HEK293 (cell line): ENCODE results near the gene EIF2B5.
"Not testable (repeated sequence)": the region's sequence is repeated elsewhere in the genome, so short reads cannot be mapped to it uniquely, and the experiment has no call there.

Experiments
- CTCF ChIA-PET: fragments of 350-600 bp; formaldehyde crosslinking; extraction: SDS; loops from one replicate; lab custom pipeline; 2021; ENCODE audit warnings: antibody characterized with exemption; lab: Yijun Ruan, JAX
- POLR2A ChIA-PET: fragments of 300-600 bp; formaldehyde crosslinking; extraction: SDS; loops from one replicate; lab custom pipeline; 2020; ENCODE audit warnings: antibody characterized with exemption, inconsistent platforms; lab: Yijun Ruan, JAX
- H3K27ac ChIP-seq: fragments of 200-500 bp; sonication (Bioruptor generic); 2 replicates; pipeline ENCODE4 v1.5.1; 2014; ENCODE audit warnings: low read depth, low read length, control low read depth, inconsistent platforms; ENCODE audit errors: extremely low read depth
- H3K36me3 ChIP-seq, 2 experiments: fragments of 200-500 bp in 1 of 2; sonication (Bioruptor generic) in 1 of 2; 1 replicate in 1 of 2; 2 replicates in 1 of 2; pipeline ENCODE4 v1.5.1; 2014 to 2017; ENCODE audit warnings: inconsistent platforms in 2 of 2, low read length in 2 of 2; ENCODE audit not compliant: control insufficient read depth in 2 of 2, insufficient read depth in 1 of 2
- H3K4me1 ChIP-seq: fragments of 200-500 bp; sonication (Bioruptor generic); 2 replicates; pipeline ENCODE4 v1.5.1; 2014; ENCODE audit warnings: mild to moderate bottlenecking, low read length, inconsistent platforms; ENCODE audit not compliant: control insufficient read depth, insufficient read depth
- H3K4me3 ChIP-seq: 2 replicates; pipeline ENCODE4 v1.5.1; 2011; ENCODE audit warnings: low read depth, mild to moderate bottlenecking, control low read depth, low read length, moderate library complexity
- H3K9me3 ChIP-seq: fragments of 200-500 bp; sonication (Bioruptor generic); 2 replicates; pipeline ENCODE4 v1.5.1; 2014; ENCODE audit warnings: low read depth, low read length, inconsistent platforms; ENCODE audit not compliant: control insufficient read depth, insufficient read depth
- BCL11A ChIP-seq: fragments of 450-650 bp; formaldehyde crosslinking; IDR thresholded peaks from 2 replicates; pipeline ENCODE4 v1.5.1; 2016; ENCODE audit warnings: low read depth, missing biosample characterization, missing genetic modification characterization
- GLI2 ChIP-seq: fragments of 450-650 bp; formaldehyde crosslinking; IDR thresholded peaks from 2 replicates; pipeline ENCODE4; 2017; ENCODE audit warnings: missing biosample characterization, missing genetic modification characterization, low read depth, borderline replicate concordance
- IKZF3 ChIP-seq: fragments of 450-650 bp; IDR thresholded peaks from 2 replicates; pipeline ENCODE4 v1.5.0; 2018; ENCODE audit warnings: missing biosample characterization, mild to moderate bottlenecking, missing genetic modification characterization, moderate library complexity
- KLF10 ChIP-seq: fragments of 450-650 bp; IDR thresholded peaks from 2 replicates; pipeline ENCODE4 v1.5.1; 2018; ENCODE audit warnings: missing biosample characterization, mild to moderate bottlenecking, missing genetic modification characterization
- KLF7 ChIP-seq: fragments of 450-650 bp; formaldehyde crosslinking; IDR thresholded peaks from 2 replicates; pipeline ENCODE4 v1.5.1; 2016; ENCODE audit warnings: missing biosample characterization, missing genetic modification characterization, borderline replicate concordance
- OVOL3 ChIP-seq: fragments of 450-650 bp; formaldehyde crosslinking; IDR thresholded peaks from 2 replicates; pipeline ENCODE4 v1.5.1; 2016; ENCODE audit warnings: missing biosample characterization, missing genetic modification characterization
- SALL2 ChIP-seq: fragments of 450-650 bp; formaldehyde crosslinking; IDR thresholded peaks from 2 replicates; pipeline ENCODE4 v1.5.0; 2017; ENCODE audit warnings: missing biosample characterization, mild to moderate bottlenecking, missing genetic modification characterization, borderline replicate concordance
- TCF7L2 ChIP-seq: IDR thresholded peaks from 2 replicates; pipeline ENCODE4 v1.6.1; 2011; ENCODE audit warnings: low read depth, mild to moderate bottlenecking, inconsistent platforms, low read length, moderate library complexity, borderline replicate concordance
- ZBTB7A ChIP-seq: fragments of 450-650 bp; formaldehyde crosslinking; IDR thresholded peaks from 2 replicates; pipeline ENCODE4 v1.5.1; 2016; ENCODE audit warnings: low read depth, missing biosample characterization, missing genetic modification characterization
- ZBTB8A ChIP-seq: fragments of 450-650 bp; formaldehyde crosslinking; IDR thresholded peaks from 2 replicates; pipeline ENCODE4 v1.5.1; 2016; ENCODE audit warnings: missing biosample characterization, missing genetic modification characterization
- ZNF202 ChIP-seq: fragments of 450-650 bp; formaldehyde crosslinking; IDR thresholded peaks from 2 replicates; pipeline ENCODE4 v1.5.1; 2016; ENCODE audit warnings: missing biosample characterization, missing genetic modification characterization, borderline replicate concordance
- ZNF211 ChIP-seq: fragments of 450-650 bp; formaldehyde crosslinking; IDR thresholded peaks from 2 replicates; pipeline ENCODE4 v1.5.1; 2016; ENCODE audit warnings: low read depth, missing biosample characterization, missing genetic modification characterization
- ZNF223 ChIP-seq: fragments of 450-650 bp; formaldehyde crosslinking; IDR thresholded peaks from 2 replicates; pipeline ENCODE4 v1.5.1; 2016; ENCODE audit warnings: missing biosample characterization, missing genetic modification characterization
- ZNF266 ChIP-seq: fragments of 450-650 bp; formaldehyde crosslinking; IDR thresholded peaks from 2 replicates; pipeline ENCODE4 v1.5.1; 2016; ENCODE audit warnings: missing biosample characterization, missing genetic modification characterization, low read depth
- ZNF335 ChIP-seq: fragments of 450-650 bp; formaldehyde crosslinking; conservative IDR thresholded peaks from 2 replicates; pipeline ENCODE4 v1.5.1; 2016; ENCODE audit warnings: missing biosample characterization, missing genetic modification characterization
- ZNF366 ChIP-seq: fragments of 450-650 bp; formaldehyde crosslinking; conservative IDR thresholded peaks from 2 replicates; pipeline ENCODE4 v1.5.1; 2016; ENCODE audit warnings: missing biosample characterization, missing genetic modification characterization
- ZNF416 ChIP-seq: fragments of 450-650 bp; formaldehyde crosslinking; IDR thresholded peaks from 2 replicates; pipeline ENCODE4 v1.5.1; 2016; ENCODE audit warnings: missing biosample characterization, missing genetic modification characterization
- ZNF529 ChIP-seq: fragments of 450-650 bp; formaldehyde crosslinking; IDR thresholded peaks from 2 replicates; pipeline ENCODE4 v1.5.1; 2017; ENCODE audit warnings: missing genetic modification characterization, missing biosample characterization; ENCODE audit not compliant: insufficient replicate concordance
- ZNF626 ChIP-seq: fragments of 450-650 bp; sonication (Bioruptor Pico); formaldehyde crosslinking; IDR thresholded peaks from 2 replicates; pipeline ENCODE4 v1.5.1; 2018; ENCODE audit warnings: missing biosample characterization, missing genetic modification characterization, inconsistent platforms
- ZNF677 ChIP-seq: fragments of 450-650 bp; IDR thresholded peaks from 2 replicates; pipeline ENCODE4 v1.5.0; 2018; ENCODE audit warnings: missing biosample characterization, mild to moderate bottlenecking, missing genetic modification characterization, moderate library complexity
- TF ChIP-seq, protein P1 (sequence below): fragments of 450-650 bp; formaldehyde crosslinking; IDR thresholded peaks from 2 replicates; pipeline ENCODE4 v1.5.1; 2016; ENCODE audit warnings: missing biosample characterization, missing genetic modification characterization
- TF ChIP-seq, protein P2 (sequence below): fragments of 450-650 bp; IDR thresholded peaks from 2 replicates; pipeline ENCODE4 v1.5.1; 2018; ENCODE audit warnings: missing biosample characterization, mild to moderate bottlenecking, missing genetic modification characterization
- TF ChIP-seq, protein P3 (sequence below): fragments of 450-650 bp; formaldehyde crosslinking; IDR thresholded peaks from 2 replicates; pipeline ENCODE4 v1.5.1; 2017; ENCODE audit warnings: missing biosample characterization, missing genetic modification characterization
- TF ChIP-seq, protein P4 (sequence below): IDR thresholded peaks from 2 replicates; pipeline ENCODE4 v1.6.1; 2011; ENCODE audit warnings: mild to moderate bottlenecking, low read depth, low read length, borderline replicate concordance
- TF ChIP-seq, protein P5 (sequence below): fragments of 450-650 bp; IDR thresholded peaks from 2 replicates; pipeline ENCODE4 v1.5.1; 2018; ENCODE audit warnings: missing biosample characterization, missing genetic modification characterization

Gene EIF2B5

DNA sequence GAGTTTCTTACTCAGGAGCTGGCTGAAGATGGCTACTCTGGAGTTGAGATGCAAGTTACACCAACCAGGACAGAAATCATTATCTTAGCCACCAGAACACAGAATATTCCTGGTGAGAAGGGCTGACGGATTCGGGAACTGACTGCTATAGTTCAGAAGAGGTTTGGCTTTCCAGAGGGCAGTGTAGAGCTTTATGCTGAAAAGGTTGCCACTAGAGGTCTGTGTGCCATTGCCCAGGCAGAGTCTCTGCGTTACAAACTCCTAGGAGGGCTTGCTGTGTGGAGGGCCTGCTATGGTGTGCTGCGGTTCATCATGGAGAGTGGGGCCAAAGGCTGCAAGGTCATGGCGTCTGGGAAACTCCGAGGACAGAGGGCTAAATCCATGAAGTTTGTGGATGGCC lies 14.6 kb downstream of the EIF2B5 start:
- POLR2A ChIA-PET, H3K4me1 ChIP-seq, H3K9me3 ChIP-seq, H3K27ac ChIP-seq, CTCF ChIA-PET, H3K4me3 ChIP-seq: not testable (repeated sequence)
- TF ChIP-seq, protein P1, sequence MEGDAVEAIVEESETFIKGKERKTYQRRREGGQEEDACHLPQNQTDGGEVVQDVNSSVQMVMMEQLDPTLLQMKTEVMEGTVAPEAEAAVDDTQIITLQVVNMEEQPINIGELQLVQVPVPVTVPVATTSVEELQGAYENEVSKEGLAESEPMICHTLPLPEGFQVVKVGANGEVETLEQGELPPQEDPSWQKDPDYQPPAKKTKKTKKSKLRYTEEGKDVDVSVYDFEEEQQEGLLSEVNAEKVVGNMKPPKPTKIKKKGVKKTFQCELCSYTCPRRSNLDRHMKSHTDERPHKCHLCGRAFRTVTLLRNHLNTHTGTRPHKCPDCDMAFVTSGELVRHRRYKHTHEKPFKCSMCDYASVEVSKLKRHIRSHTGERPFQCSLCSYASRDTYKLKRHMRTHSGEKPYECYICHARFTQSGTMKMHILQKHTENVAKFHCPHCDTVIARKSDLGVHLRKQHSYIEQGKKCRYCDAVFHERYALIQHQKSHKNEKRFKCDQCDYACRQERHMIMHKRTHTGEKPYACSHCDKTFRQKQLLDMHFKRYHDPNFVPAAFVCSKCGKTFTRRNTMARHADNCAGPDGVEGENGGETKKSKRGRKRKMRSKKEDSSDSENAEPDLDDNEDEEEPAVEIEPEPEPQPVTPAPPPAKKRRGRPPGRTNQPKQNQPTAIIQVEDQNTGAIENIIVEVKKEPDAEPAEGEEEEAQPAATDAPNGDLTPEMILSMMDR (tag by site-specific recombination) = peak; percentile 51; the same call in 1 of the 2 replicates
- peaks cover 6 to 22% of the 10 kb centered on the region in 2 experiments; a peak in 2 of 3 replicates for H3K36me3 ChIP-seq

DNA sequence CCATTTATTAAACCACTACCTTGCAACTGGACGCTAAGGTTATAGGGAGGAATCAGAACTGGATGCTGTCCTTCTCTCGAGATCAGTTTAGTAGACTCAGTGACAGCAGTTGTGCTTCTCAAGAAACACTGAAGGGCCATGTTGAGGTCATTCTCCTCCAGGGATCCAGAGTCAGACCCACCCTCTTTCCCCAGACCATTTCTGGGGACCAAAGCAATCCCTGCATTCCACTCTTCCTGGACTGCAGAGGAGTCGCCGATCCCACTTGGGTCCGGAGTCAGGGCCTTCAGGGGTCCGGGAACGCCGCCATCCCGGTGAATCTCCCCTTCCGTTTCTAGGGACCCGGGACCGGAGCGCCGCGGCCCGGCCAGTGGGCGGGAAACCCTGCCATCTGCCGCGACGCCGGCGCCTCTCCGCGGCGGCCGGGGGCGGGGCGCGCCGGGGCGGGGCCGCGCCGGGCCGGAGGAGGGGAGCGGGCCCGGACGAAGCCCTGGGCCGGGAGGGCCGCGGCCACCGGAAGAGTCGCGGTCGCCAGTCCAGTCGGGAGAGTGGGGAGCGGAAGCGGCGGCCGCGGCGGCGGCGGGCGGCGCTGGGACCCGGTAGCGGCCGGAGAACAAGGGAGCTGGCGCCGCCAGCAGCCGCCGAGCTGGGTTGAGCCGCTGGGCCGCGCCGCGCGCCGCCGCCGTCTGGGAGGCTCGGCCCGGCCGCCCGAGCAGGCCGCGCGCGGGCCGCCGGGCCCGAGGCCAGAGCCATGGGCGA lies 19.9 kb downstream of the EIF2B5 start, which contains the start of gene DVL3:
Gene DVL3, plus strand, starts transcription at position 493 of the 759 bp plus-strand sequence. Its CDS starts 259 bp downstream, at position 752.
- H3K36me3 ChIP-seq = peaks cover 0 to 11% of the 10 kb centered on the region in 2 experiments; a peak in 2 of 3 replicates
- ChIA-PET POLR2A (interaction anchor here (0.6 to 2.0 kb wide), 8 partner anchors 14 to 140 kb away, joined by 3 to 11 read pairs (median 6); partner anchors contain the start of genes ABCF3, AP2M1 and EIF2B5), CTCF (interaction anchor here (0.9 kb wide), 1 partner anchor 10 kb away, joined by 3 read pairs; no protein-coding TSS in a partner anchor)
- peak within 1 kb of the TSS; percentile 95 for H3K27ac ChIP-seq
- H3K4me1 ChIP-seq = no peaks in the 10 kb centered on the region
- H3K9me3 ChIP-seq = no peaks in the 10 kb centered on the region
- peak within 1 kb of the TSS; percentile 82 for H3K4me3 ChIP-seq
- TF ChIP-seq ZBTB7A (tag by site-specific recombination) (no peak), ZNF223 (tag by site-specific recombination) (no peak), ZNF266 (tag by site-specific recombination) (no peak), GLI2 (tag by site-specific recombination) (no peak), ZBTB8A (tag by site-specific recombination) (no peak), IKZF3 (tag by site-specific recombination) (peak; percentile 76), ZNF366 (no peak), ZNF202 (tag by site-specific recombination) (no peak), KLF7 (tag by site-specific recombination) (peak; percentile 27; the same call in 1 of the 2 replicates), ZNF335 (tag by site-specific recombination) (peak; percentile 67; the same call in 1 of the 2 replicates), SALL2 (tag by site-specific recombination) (no peak), ZNF211 (no peak), ZNF416 (tag by site-specific recombination) (no peak), ZNF626 (tag by site-specific recombination) (no peak), ZNF677 (tag by site-specific recombination) (no peak), ZNF529 (no peak), TCF7L2 (no peak), OVOL3 (tag by site-specific recombination) (no peak), BCL11A (tag by site-specific recombination) (no peak), KLF10 (tag by site-specific recombination) (0 out of 2 replicates have a peak, but pooled peaks have one; percentile 18)
- TF ChIP-seq, protein P2, sequence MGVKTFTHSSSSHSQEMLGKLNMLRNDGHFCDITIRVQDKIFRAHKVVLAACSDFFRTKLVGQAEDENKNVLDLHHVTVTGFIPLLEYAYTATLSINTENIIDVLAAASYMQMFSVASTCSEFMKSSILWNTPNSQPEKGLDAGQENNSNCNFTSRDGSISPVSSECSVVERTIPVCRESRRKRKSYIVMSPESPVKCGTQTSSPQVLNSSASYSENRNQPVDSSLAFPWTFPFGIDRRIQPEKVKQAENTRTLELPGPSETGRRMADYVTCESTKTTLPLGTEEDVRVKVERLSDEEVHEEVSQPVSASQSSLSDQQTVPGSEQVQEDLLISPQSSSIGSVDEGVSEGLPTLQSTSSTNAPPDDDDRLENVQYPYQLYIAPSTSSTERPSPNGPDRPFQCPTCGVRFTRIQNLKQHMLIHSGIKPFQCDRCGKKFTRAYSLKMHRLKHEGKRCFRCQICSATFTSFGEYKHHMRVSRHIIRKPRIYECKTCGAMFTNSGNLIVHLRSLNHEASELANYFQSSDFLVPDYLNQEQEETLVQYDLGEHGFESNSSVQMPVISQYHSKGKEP (tag by site-specific recombination) = no peak
- TF ChIP-seq, protein P3, sequence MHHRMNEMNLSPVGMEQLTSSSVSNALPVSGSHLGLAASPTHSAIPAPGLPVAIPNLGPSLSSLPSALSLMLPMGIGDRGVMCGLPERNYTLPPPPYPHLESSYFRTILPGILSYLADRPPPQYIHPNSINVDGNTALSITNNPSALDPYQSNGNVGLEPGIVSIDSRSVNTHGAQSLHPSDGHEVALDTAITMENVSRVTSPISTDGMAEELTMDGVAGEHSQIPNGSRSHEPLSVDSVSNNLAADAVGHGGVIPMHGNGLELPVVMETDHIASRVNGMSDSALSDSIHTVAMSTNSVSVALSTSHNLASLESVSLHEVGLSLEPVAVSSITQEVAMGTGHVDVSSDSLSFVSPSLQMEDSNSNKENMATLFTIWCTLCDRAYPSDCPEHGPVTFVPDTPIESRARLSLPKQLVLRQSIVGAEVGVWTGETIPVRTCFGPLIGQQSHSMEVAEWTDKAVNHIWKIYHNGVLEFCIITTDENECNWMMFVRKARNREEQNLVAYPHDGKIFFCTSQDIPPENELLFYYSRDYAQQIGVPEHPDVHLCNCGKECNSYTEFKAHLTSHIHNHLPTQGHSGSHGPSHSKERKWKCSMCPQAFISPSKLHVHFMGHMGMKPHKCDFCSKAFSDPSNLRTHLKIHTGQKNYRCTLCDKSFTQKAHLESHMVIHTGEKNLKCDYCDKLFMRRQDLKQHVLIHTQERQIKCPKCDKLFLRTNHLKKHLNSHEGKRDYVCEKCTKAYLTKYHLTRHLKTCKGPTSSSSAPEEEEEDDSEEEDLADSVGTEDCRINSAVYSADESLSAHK (tag by site-specific recombination) = peak; percentile 97
- TF ChIP-seq, protein P4, sequence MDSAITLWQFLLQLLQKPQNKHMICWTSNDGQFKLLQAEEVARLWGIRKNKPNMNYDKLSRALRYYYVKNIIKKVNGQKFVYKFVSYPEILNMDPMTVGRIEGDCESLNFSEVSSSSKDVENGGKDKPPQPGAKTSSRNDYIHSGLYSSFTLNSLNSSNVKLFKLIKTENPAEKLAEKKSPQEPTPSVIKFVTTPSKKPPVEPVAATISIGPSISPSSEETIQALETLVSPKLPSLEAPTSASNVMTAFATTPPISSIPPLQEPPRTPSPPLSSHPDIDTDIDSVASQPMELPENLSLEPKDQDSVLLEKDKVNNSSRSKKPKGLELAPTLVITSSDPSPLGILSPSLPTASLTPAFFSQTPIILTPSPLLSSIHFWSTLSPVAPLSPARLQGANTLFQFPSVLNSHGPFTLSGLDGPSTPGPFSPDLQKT = no peak
- TF ChIP-seq, protein P5, sequence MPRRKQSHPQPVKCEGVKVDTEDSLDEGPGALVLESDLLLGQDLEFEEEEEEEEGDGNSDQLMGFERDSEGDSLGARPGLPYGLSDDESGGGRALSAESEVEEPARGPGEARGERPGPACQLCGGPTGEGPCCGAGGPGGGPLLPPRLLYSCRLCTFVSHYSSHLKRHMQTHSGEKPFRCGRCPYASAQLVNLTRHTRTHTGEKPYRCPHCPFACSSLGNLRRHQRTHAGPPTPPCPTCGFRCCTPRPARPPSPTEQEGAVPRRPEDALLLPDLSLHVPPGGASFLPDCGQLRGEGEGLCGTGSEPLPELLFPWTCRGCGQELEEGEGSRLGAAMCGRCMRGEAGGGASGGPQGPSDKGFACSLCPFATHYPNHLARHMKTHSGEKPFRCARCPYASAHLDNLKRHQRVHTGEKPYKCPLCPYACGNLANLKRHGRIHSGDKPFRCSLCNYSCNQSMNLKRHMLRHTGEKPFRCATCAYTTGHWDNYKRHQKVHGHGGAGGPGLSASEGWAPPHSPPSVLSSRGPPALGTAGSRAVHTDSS (tag by site-specific recombination) = no peak
